GM23338 (cell line): Measurements from ENCODE around the gene SMIM28. TPM values are rescaled to one million over a fixed set of nuclear protein-coding genes. Genes with fewer than 3 reads are reported as not detected.

Experiments
- ATAC-seq: fragments of 200-7000 bp; cut with Tn5 transposase; 3 replicates; pipeline ENCODE4 v1.9.1; 2020
- DNase-seq: peaks from one replicate; pipeline ENCODE4 v3.0.0-alpha.2; 2015; ENCODE audit warnings: low spot score
- H2AFZ ChIP-seq: fragments of 200-600 bp; sonication (generic); 2 replicates; pipeline ENCODE4 v1.8.0; 2016; ENCODE audit warnings: antibody characterized with exemption, mild to moderate bottlenecking, moderate library complexity
- H3F3A ChIP-seq: fragments of 200-600 bp; sonication (generic); replicated peaks from 2 replicates; pipeline ENCODE4 v1.8.0; 2017; ENCODE audit warnings: antibody characterized with exemption, mixed run types, low read depth
- H3K27ac ChIP-seq: fragments of 200-600 bp; sonication (generic); 2 replicates; pipeline ENCODE4 v1.6.1; 2016; ENCODE audit warnings: low read depth
- H3K27me3 ChIP-seq: fragments of 200-600 bp; sonication (generic); 2 replicates; pipeline ENCODE4 v1.8.0; 2016; ENCODE audit warnings: mild to moderate bottlenecking, mixed run types, moderate library complexity; ENCODE audit not compliant: insufficient read depth
- H3K36me3 ChIP-seq: fragments of 200-600 bp; sonication (generic); 2 replicates; pipeline ENCODE4 v1.8.0; 2016; ENCODE audit warnings: mild to moderate bottlenecking; ENCODE audit not compliant: insufficient read depth
- H3K4me1 ChIP-seq: fragments of 200-600 bp; sonication (generic); 2 replicates; pipeline ENCODE4 v1.8.0; 2016; ENCODE audit warnings: mild to moderate bottlenecking, moderate library complexity; ENCODE audit not compliant: insufficient read depth
- H3K4me2 ChIP-seq: fragments of 200-600 bp; sonication (generic); 2 replicates; pipeline ENCODE4 v1.7.1; 2017; ENCODE audit warnings: mixed run types
- H3K4me3 ChIP-seq: fragments of 200-600 bp; sonication (generic); 2 replicates; pipeline ENCODE4 v1.6.1; 2016; ENCODE audit warnings: mixed run types
- H3K79me2 ChIP-seq: fragments of 200-600 bp; sonication (generic); replicated peaks from 2 replicates; pipeline ENCODE4 v1.8.0; 2017; ENCODE audit warnings: mild to moderate bottlenecking; ENCODE audit not compliant: insufficient read depth
- H3K9me2 ChIP-seq: fragments of 200-600 bp; sonication (generic); 2 replicates; pipeline ENCODE4 v1.8.0; 2017; ENCODE audit not compliant: insufficient read depth
- H4K20me1 ChIP-seq: fragments of 200-600 bp; sonication (generic); replicated peaks from 2 replicates; pipeline ENCODE4 v1.8.0; 2017; ENCODE audit warnings: mild to moderate bottlenecking; ENCODE audit not compliant: insufficient read depth
- H3K27ac Mint-ChIP-seq: 2 replicates; pipeline ENCODE4 v1.8.0; 2020; ENCODE audit warnings: inconsistent platforms, mild to moderate bottlenecking, moderate library complexity, mixed read lengths
- H3K27me3 Mint-ChIP-seq: 3 replicates; pipeline ENCODE4 v1.8.0; 2022; ENCODE audit warnings: low read depth, mild to moderate bottlenecking, moderate library complexity, mixed read lengths, inconsistent platforms; ENCODE audit not compliant: insufficient read depth, poor library complexity
- H3K36me3 Mint-ChIP-seq: 3 replicates; pipeline ENCODE4 v1.8.0; 2021; ENCODE audit warnings: low read depth, mild to moderate bottlenecking, inconsistent platforms, moderate library complexity, mixed read lengths
- H3K4me1 Mint-ChIP-seq: 3 replicates; pipeline ENCODE4 v1.8.0; 2020; ENCODE audit warnings: mild to moderate bottlenecking, inconsistent platforms, mixed read lengths
- H3K4me3 Mint-ChIP-seq: 3 replicates; pipeline ENCODE4 v1.8.0; 2021; ENCODE audit warnings: moderate library complexity, mild to moderate bottlenecking, inconsistent platforms, mixed read lengths
- H3K9me3 Mint-ChIP-seq: 3 replicates; pipeline ENCODE4 v1.8.0; 2020; ENCODE audit warnings: moderate library complexity, mild to moderate bottlenecking, inconsistent platforms, mixed read lengths
- CREB1 ChIP-seq: fragments of 250-450 bp; sonication (Bioruptor Pico); IDR thresholded peaks from 2 replicates; pipeline ENCODE4 v1.5.0; 2020; ENCODE audit warnings: low read depth, mild to moderate bottlenecking, moderate library complexity
- EZH2phosphoT487 ChIP-seq: fragments of 200-600 bp; sonication (generic); IDR thresholded peaks from one replicate; pipeline ENCODE4 v1.8.1; 2018; ENCODE audit warnings: antibody characterized with exemption; ENCODE audit not compliant: unreplicated experiment
- NANOG ChIP-seq: IDR thresholded peaks from 2 replicates; pipeline ENCODE4 v1.6.1; 2016; ENCODE audit warnings: antibody characterized with exemption, borderline replicate concordance
- POLR2AphosphoS5 ChIP-seq: IDR thresholded peaks from 2 replicates; pipeline ENCODE4 v1.6.1; 2016; ENCODE audit warnings: antibody characterized with exemption, low read depth
- ZNF114 ChIP-seq: fragments of 250-450 bp; sonication (Bioruptor Pico); IDR thresholded peaks from 2 replicates; pipeline ENCODE4 v1.5.0; 2020; ENCODE audit warnings: mild to moderate bottlenecking, moderate library complexity
- polyA plus RNA-seq: library from polyadenylated mRNA; unstranded; fragments of >200 nt; fragmentation: Nextera tagmentation; extraction: Ambion mirVana; gene quantifications from 2 replicates; pipeline ENCODE4 v1.2.1, GENCODE V29; 2016
- total RNA-seq: library from RNA; depleted of rRNA; stranded (reverse); fragments of >200 nt; shearing (Covaris generic); gene quantifications from 2 replicates; pipeline ENCODE4 v1.2.3, GENCODE V29; 2014
- TF ChIP-seq, protein P1 (sequence below): IDR thresholded peaks from one replicate; pipeline ENCODE4 v1.6.1; 2018; ENCODE audit warnings: antibody characterized with exemption; ENCODE audit not compliant: unreplicated experiment
- TF ChIP-seq, protein P2 (sequence below): IDR thresholded peaks from 2 replicates; pipeline ENCODE4 v1.6.1; 2016; ENCODE audit warnings: antibody characterized with exemption
- TF ChIP-seq, protein P3 (sequence below): fragments of 250-450 bp; sonication (Bioruptor Pico); IDR thresholded peaks from 2 replicates; pipeline ENCODE4 v1.5.0; 2020; ENCODE audit warnings: mild to moderate bottlenecking, moderate library complexity

Gene SMIM28
- total and polyA plus RNA-seq, 2 experiments from 2014 or later = not detected

DNA sequence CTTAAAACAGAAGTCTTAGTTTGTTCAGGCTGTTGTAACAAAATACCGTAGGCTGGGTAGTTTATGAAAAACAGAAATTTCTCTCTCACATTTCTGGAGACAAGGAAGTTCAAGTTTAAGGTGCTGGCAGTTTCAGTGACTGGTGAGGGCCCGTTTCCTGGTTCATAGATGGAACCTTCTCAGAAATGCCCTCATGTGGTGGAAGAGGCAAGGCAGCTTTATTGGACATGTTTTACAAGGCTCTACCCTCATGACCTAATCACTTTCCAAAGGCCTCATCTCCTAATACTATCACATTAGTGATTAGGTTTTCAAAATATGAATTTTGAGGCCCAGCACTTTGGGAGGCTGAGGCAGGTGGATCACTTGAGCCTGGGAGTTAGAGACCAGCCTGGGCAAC, 28.7 kb downstream of the SMIM28 start (continued):
- TF ChIP-seq, protein P1, sequence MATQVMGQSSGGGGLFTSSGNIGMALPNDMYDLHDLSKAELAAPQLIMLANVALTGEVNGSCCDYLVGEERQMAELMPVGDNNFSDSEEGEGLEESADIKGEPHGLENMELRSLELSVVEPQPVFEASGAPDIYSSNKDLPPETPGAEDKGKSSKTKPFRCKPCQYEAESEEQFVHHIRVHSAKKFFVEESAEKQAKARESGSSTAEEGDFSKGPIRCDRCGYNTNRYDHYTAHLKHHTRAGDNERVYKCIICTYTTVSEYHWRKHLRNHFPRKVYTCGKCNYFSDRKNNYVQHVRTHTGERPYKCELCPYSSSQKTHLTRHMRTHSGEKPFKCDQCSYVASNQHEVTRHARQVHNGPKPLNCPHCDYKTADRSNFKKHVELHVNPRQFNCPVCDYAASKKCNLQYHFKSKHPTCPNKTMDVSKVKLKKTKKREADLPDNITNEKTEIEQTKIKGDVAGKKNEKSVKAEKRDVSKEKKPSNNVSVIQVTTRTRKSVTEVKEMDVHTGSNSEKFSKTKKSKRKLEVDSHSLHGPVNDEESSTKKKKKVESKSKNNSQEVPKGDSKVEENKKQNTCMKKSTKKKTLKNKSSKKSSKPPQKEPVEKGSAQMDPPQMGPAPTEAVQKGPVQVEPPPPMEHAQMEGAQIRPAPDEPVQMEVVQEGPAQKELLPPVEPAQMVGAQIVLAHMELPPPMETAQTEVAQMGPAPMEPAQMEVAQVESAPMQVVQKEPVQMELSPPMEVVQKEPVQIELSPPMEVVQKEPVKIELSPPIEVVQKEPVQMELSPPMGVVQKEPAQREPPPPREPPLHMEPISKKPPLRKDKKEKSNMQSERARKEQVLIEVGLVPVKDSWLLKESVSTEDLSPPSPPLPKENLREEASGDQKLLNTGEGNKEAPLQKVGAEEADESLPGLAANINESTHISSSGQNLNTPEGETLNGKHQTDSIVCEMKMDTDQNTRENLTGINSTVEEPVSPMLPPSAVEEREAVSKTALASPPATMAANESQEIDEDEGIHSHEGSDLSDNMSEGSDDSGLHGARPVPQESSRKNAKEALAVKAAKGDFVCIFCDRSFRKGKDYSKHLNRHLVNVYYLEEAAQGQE = no peak
- TF ChIP-seq CREB1 (CRISPR knock-in tag) (no peak), EZH2phosphoT487 (no peak), POLR2AphosphoS5 (no peak)

DNA sequence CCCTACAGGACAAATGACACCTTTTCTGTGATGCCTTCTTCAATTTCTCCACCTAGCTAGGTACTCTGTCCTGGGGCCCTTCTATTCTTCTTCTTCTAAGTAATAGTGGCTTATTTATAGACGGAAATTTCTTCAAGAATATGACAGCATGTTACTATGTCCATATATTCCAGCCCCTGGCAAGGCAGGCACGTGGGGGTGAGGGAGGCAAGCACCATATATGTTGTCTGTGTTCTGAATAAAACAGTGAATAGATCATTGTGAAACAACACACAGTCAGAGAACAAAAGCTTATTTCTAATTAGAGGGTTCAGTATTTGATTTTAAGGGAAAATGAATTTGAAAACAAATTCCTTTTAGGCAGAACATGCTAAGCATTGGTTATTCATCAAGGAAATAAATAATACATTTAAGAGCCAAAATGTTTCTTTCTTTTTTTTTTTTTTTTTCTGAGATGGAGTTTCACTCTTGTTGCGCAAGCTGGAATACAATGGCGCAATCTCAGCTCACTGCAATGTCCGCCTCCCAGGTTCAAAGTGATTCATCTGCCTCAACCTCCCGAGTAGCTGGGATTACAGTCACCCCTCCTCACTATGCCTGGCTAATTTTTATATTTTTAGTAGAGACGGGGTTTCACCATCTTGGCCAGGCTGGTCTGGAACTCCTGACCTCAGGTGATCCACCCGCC, 32.5 kb downstream of the SMIM28 start:
- Histone ChIP-seq H3K36me3 (peaks cover 47% of the 10 kb centered on the region), H3K4me3 (no peak overlapping the region), H3K9me2 (no peaks in the 10 kb centered on the region), H3K79me2 (no peaks in the 10 kb centered on the region), H4K20me1 (no peaks in the 10 kb centered on the region; the same call in 1 of the 2 replicates), H3K4me2 (no peak overlapping the region), H3K27ac (no peak overlapping the region), H3K27me3 (no peaks in the 10 kb centered on the region), H3K4me1 (no peaks in the 10 kb centered on the region; the same call in 1 of the 2 replicates), H2AFZ (no peak overlapping the region), H3F3A (no peaks in the 10 kb centered on the region)
- Mint-ChIP-seq H3K27me3 (peaks cover 1% of the 10 kb centered on the region), H3K4me3 (no peak overlapping the region), H3K9me3 (no peaks in the 10 kb centered on the region), H3K36me3 (peaks cover 73% of the 10 kb centered on the region), H3K27ac (no peak overlapping the region), H3K4me1 (peaks cover 2% of the 10 kb centered on the region)
- ATAC-seq = no peak
- no peak for TF ChIP-seq ZNF114 (CRISPR knock-in tag)
- TF ChIP-seq, protein P2, sequence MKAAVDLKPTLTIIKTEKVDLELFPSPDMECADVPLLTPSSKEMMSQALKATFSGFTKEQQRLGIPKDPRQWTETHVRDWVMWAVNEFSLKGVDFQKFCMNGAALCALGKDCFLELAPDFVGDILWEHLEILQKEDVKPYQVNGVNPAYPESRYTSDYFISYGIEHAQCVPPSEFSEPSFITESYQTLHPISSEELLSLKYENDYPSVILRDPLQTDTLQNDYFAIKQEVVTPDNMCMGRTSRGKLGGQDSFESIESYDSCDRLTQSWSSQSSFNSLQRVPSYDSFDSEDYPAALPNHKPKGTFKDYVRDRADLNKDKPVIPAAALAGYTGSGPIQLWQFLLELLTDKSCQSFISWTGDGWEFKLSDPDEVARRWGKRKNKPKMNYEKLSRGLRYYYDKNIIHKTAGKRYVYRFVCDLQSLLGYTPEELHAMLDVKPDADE = no peak
- TF ChIP-seq, protein P3, sequence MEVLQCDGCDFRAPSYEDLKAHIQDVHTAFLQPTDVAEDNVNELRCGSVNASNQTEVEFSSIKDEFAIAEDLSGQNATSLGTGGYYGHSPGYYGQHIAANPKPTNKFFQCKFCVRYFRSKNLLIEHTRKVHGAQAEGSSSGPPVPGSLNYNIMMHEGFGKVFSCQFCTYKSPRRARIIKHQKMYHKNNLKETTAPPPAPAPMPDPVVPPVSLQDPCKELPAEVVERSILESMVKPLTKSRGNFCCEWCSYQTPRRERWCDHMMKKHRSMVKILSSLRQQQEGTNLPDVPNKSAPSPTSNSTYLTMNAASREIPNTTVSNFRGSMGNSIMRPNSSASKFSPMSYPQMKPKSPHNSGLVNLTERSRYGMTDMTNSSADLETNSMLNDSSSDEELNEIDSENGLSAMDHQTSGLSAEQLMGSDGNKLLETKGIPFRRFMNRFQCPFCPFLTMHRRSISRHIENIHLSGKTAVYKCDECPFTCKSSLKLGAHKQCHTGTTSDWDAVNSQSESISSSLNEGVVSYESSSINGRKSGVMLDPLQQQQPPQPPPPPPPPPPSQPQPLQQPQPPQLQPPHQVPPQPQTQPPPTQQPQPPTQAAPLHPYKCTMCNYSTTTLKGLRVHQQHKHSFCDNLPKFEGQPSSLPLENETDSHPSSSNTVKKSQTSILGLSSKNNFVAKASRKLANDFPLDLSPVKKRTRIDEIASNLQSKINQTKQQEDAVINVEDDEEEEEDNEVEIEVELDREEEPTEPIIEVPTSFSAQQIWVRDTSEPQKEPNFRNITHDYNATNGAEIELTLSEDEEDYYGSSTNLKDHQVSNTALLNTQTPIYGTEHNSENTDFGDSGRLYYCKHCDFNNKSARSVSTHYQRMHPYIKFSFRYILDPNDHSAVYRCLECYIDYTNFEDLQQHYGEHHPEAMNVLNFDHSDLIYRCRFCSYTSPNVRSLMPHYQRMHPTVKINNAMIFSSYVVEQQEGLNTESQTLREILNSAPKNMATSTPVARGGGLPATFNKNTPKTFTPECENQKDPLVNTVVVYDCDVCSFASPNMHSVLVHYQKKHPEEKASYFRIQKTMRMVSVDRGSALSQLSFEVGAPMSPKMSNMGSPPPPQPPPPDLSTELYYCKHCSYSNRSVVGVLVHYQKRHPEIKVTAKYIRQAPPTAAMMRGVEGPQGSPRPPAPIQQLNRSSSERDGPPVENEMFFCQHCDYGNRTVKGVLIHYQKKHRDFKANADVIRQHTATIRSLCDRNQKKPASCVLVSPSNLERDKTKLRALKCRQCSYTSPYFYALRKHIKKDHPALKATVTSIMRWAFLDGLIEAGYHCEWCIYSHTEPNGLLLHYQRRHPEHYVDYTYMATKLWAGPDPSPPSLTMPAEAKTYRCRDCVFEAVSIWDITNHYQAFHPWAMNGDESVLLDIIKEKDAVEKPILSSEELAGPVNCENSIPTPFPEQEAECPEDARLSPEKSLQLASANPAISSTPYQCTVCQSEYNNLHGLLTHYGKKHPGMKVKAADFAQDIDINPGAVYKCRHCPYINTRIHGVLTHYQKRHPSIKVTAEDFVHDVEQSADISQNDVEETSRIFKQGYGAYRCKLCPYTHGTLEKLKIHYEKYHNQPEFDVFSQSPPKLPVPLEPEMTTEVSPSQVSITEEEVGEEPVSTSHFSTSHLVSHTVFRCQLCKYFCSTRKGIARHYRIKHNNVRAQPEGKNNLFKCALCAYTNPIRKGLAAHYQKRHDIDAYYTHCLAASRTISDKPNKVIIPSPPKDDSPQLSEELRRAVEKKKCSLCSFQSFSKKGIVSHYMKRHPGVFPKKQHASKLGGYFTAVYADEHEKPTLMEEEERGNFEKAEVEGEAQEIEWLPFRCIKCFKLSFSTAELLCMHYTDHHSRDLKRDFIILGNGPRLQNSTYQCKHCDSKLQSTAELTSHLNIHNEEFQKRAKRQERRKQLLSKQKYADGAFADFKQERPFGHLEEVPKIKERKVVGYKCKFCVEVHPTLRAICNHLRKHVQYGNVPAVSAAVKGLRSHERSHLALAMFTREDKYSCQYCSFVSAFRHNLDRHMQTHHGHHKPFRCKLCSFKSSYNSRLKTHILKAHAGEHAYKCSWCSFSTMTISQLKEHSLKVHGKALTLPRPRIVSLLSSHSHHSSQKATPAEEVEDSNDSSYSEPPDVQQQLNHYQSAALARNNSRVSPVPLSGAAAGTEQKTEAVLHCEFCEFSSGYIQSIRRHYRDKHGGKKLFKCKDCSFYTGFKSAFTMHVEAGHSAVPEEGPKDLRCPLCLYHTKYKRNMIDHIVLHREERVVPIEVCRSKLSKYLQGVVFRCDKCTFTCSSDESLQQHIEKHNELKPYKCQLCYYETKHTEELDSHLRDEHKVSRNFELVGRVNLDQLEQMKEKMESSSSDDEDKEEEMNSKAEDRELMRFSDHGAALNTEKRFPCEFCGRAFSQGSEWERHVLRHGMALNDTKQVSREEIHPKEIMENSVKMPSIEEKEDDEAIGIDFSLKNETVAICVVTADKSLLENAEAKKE (CRISPR knock-in tag) = no peak
- TF ChIP-seq POLR2AphosphoS5 = no peak
- TF ChIP-seq NANOG = no peak
- no peak for DNase-seq
